T-helper 22 cell (primary cell): ENCODE results near the gene LTB4R.

Experiments used
- DNase-seq: peaks from one replicate; pipeline ENCODE4 v3.0.0-alpha.2; 2020; ENCODE audit warnings: low read depth

The LTB4R gene

GRCh38 chr14:24279301-24280186 is 31.8 kb upstream of the LTB4R start:
- DNase-seq: peak; percentile 41

- no peak for DNase-seq
Measured at GRCh38 chr14:24280797-24281460, 30.4 kb upstream of the LTB4R start.

GRCh38 chr14:24281636-24282035 is 29.7 kb upstream of the LTB4R start:
- DNase-seq: no peak

GRCh38 chr14:24282736-24283135 is 28.6 kb upstream of the LTB4R start:
- DNase-seq: no peak

- no peak for DNase-seq
Measured at GRCh38 chr14:24283796-24284460, 27.4 kb upstream of the LTB4R start.

- DNase-seq: no peak
Measured at GRCh38 chr14:24284501-24285035, 26.7 kb upstream of the LTB4R start.

- no peak for DNase-seq
Measured at GRCh38 chr14:24285351-24285750, 26.0 kb upstream of the LTB4R start.

GRCh38 chr14:24286996-24287395 is 24.3 kb upstream of the LTB4R start:
- DNase-seq: no peak

- no peak for DNase-seq
Measured at GRCh38 chr14:24289649-24290280, 21.5 kb upstream of the LTB4R start.

GRCh38 chr14:24290746-24291145 is 20.6 kb upstream of the LTB4R start:
- DNase-seq: no peak

GRCh38 chr14:24291446-24292117 is 19.7 kb upstream of the LTB4R start:
- DNase-seq: no peak

GRCh38 chr14:24292118-24292807 is 19.0 kb upstream of the LTB4R start:
- no peak for DNase-seq

- DNase-seq: no peak
Measured at GRCh38 chr14:24293525-24293924, 17.8 kb upstream of the LTB4R start.

- peak; percentile 53 for DNase-seq
Measured at GRCh38 chr14:24296341-24297157, 14.8 kb upstream of the LTB4R start.

GRCh38 chr14:24297190-24297964 is 13.9 kb upstream of the LTB4R start:
- DNase-seq: no peak

GRCh38 chr14:24298892-24299254 is 12.4 kb upstream of the LTB4R start:
- no peak for DNase-seq

- DNase-seq: peak; percentile 82
Measured at GRCh38 chr14:24299255-24300191, 11.8 kb upstream of the LTB4R start, which contains the start of the genes DHRS1 and NOP9. Gene DHRS1 (minus strand): TSS chr14:24299780. CDS start chr14:24299106, 674 bp downstream. Gene NOP9 (plus strand): TSS chr14:24299850. CDS start chr14:24299955, 105 bp downstream.
